ENCODE data around the gene CNIH2. TPM values are rescaled to one million over a fixed set of nuclear protein-coding genes. Genes with fewer than 3 reads are reported as not detected.
"Not testable (repeated sequence)": the region's sequence is repeated elsewhere in the genome, so short reads cannot be mapped to it uniquely, and the experiment has no call there.

The CNIH2 gene
- polyA plus RNA-seq, 3 donors from 2014 or later: not detected

DNA sequence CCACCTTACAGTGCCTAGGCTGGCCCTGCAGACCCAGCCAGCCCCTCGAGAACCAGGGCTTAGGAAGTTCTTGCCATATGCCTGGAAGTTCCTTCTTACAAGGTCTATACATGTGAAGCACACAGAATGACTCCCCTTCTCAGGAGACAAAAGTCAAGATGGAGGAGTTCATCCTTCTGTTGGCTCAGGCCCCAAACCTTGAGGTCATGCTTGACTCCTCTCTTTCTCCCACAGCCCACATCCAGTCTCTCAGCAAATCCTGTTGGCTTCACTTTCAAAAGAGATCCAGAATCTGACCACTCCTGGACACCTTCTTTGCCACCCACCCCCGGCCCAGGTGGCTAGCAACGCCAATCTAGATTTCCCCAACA, 40.6 kb downstream of the CNIH2 start:
- peaks cover 0 to 5% (median 2%) of the 10 kb centered on the region in 6 donors for H3K9me3 Mint-ChIP-seq

DNA sequence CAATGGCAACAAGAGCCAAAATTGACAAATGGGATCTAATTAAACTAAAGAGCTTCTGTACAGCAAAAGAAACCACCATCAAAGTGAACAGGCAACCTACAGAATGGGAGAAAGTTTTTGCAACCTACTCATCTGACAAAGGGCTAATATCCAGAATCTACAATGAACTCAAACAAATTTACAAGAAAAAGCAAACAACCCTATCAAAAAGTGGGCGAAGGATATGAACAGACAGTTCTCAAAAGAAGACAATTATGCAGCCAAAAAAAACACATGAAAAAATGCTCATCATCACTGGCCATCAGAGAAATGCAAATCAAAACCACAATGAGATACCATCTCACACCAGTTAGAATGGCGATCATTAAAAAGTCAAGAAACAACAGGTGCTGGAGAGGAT, 42.3 kb downstream of the CNIH2 start:
- Mint-ChIP-seq H3K27me3 (ENCODE audit: low read depth in 3 of 3) (peaks cover 10 to 14% (median 12%) of the 10 kb centered on the region in 3 donors), H3K27ac (peak overlapping the region in 3 of 6 donors; percentile 32 to 53 (median 42)), H3K4me3 (peak overlapping the region in 1 of 5 donors; percentile 2), H3K4me1 (peaks cover 5 to 22% of the 10 kb centered on the region in 2 donors)
- DNase-seq, H3K9me3 Mint-ChIP-seq, H3K36me3 Mint-ChIP-seq: not testable (repeated sequence)

More for the DNA sequence above, 40.6 kb downstream of the CNIH2 start:
- no peak for DNase-seq
- Mint-ChIP-seq H3K4me1 (peaks cover 5 to 27% of the 10 kb centered on the region in 2 donors), H3K36me3 (no peaks in the 10 kb centered on the region), H3K27ac (peak overlapping the region in 5 of 6 donors; percentile 7 to 84 (median 56)), H3K27me3 (ENCODE audit: low read depth in 3 of 3) (peaks cover 7 to 20% (median 12%) of the 10 kb centered on the region in 3 donors), H3K4me3 (peak overlapping the region in 1 of 5 donors; percentile 46)

GRCh38 chr11:66320748-66321147, 42.8 kb downstream of the CNIH2 start:
- H3K4me3 Mint-ChIP-seq, H3K9me3 Mint-ChIP-seq, DNase-seq, H3K36me3 Mint-ChIP-seq, H3K27ac Mint-ChIP-seq: not testable (repeated sequence)
- Mint-ChIP-seq H3K27me3 (ENCODE audit: low read depth in 3 of 3) (peaks cover 8 to 12% (median 11%) of the 10 kb centered on the region in 3 donors), H3K4me1 (peaks cover 5 to 21% of the 10 kb centered on the region in 2 donors)

GRCh38 chr11:66321606-66322005, 43.6 kb downstream of the CNIH2 start:
- H3K4me1 Mint-ChIP-seq: peaks cover 5 to 27% of the 10 kb centered on the region in 2 donors
- H3K4me3 Mint-ChIP-seq: no peak overlapping the region
- no peaks in the 10 kb centered on the region for H3K36me3 Mint-ChIP-seq
- peak overlapping the region in 1 of 6 donors; percentile 30 for H3K27ac Mint-ChIP-seq
- peaks cover 8 to 9% (median 9%) of the 10 kb centered on the region in 3 donors for H3K27me3 Mint-ChIP-seq (ENCODE audit: low read depth in 3 of 3)
- H3K9me3 Mint-ChIP-seq: peaks cover 0 to 5% (median 2%) of the 10 kb centered on the region in 6 donors
- DNase-seq: no peak

- peaks cover 5 to 10% (median 10%) of the 10 kb centered on the region in 3 donors for H3K27me3 Mint-ChIP-seq (ENCODE audit: low read depth in 3 of 3)
- H3K9me3 Mint-ChIP-seq: peaks cover 0 to 5% (median 2%) of the 10 kb centered on the region in 6 donors
- H3K4me1 Mint-ChIP-seq: peaks cover 9 to 29% of the 10 kb centered on the region in 2 donors
- H3K4me3 Mint-ChIP-seq: no peak overlapping the region
- no peak for DNase-seq
- peak overlapping the region in 1 of 6 donors; percentile 30 for H3K27ac Mint-ChIP-seq
- no peaks in the 10 kb centered on the region for H3K36me3 Mint-ChIP-seq
Measured at GRCh38 chr11:66322732-66323427, 44.9 kb downstream of the CNIH2 start.

DNA sequence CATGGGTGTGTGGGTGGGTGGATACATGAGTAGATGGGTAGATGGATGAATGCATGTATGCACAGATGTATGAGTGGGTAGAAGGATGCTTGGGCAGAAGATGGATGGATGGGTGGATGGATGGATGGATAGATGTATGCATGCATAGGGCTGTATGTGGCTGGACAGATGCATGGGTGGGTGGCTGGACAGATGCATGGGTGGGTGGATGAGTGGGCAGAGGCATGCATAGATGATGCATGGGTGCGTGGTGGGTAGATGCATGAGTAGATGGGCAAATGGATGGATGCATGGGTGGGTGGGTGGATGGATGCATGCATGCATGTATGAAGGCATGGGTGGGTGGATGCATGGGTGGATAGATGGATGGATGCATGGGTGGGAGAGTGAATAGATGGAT, 45.7 kb downstream of the CNIH2 start:
- H3K27me3 Mint-ChIP-seq (ENCODE audit: low read depth in 3 of 3): peaks cover 1 to 18% (median 12%) of the 10 kb centered on the region in 3 donors
- H3K36me3 Mint-ChIP-seq: no peaks in the 10 kb centered on the region
- H3K4me3 Mint-ChIP-seq: no peak overlapping the region
- peaks cover 0 to 5% (median 2%) of the 10 kb centered on the region in 6 donors for H3K9me3 Mint-ChIP-seq
- H3K27ac Mint-ChIP-seq: no peak overlapping the region
- peaks cover 17 to 29% of the 10 kb centered on the region in 2 donors for H3K4me1 Mint-ChIP-seq
- DNase-seq: no peak

DNA sequence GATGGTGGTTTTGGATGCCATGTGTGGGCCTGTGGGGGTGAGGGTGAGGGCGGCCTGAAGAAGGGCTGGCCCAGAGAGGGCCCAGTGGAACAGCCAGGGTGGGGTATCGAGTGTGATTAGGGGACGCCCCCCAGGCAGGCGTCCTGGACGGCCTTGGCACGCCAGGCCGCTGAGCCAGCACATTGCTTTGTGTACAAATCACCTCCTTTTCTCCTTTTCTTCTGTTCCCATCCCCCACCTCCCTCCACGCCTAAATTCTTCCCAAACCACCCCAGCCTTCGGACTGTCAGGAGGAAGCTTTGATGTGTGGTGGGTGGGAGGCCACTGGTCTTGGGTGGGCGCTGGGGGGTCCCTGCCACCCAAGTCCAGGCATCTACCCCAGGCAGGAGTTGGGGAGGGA, 46.7 kb downstream of the CNIH2 start:
- Mint-ChIP-seq H3K36me3 (no peaks in the 10 kb centered on the region), H3K4me1 (peaks cover 22 to 34% of the 10 kb centered on the region in 2 donors), H3K4me3 (no peak overlapping the region), H3K27me3 (ENCODE audit: low read depth in 3 of 3) (peaks cover 0 to 17% (median 6%) of the 10 kb centered on the region in 3 donors), H3K27ac (peak overlapping the region in 3 of 6 donors; percentile 12 to 21 (median 19)), H3K9me3 (peaks cover 0 to 5% (median 2%) of the 10 kb centered on the region in 6 donors)
- DNase-seq: no peak

DNA sequence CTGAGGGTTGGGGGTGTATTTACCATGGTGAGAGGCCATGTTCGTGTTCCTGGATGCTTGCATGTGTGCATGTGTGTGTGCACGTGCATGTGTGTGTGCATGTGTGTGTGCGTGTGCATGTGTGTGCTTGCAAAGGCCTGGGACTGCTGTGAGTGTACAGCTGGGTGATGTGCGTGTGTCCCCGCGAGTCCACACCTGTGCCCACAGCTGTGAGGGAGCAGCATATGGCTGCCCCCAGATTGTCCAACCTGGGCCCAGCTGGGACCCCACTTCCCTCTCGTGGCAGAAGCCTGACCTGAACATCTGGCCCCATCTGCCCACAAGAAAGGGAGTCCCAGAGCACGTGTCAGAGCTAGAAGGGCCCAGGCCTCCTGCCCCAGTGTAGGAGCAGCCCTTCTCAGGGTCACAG, 47.3 kb downstream of the CNIH2 start:
- Mint-ChIP-seq H3K27ac (peak overlapping the region in 2 of 6 donors; percentile 62 to 69), H3K9me3 (peaks cover 0 to 2% (median under 1%) of the 10 kb centered on the region in 6 donors), H3K4me1 (peaks cover 22 to 36% of the 10 kb centered on the region in 2 donors), H3K4me3 (no peak overlapping the region), H3K27me3 (ENCODE audit: low read depth in 3 of 3) (peaks cover 0 to 18% (median 6%) of the 10 kb centered on the region in 3 donors), H3K36me3 (no peaks in the 10 kb centered on the region)
- no peak for DNase-seq

GRCh38 chr11:66326261-66327111, 48.5 kb downstream of the CNIH2 start:
- H3K9me3 Mint-ChIP-seq: no peaks in the 10 kb centered on the region
- no peaks in the 10 kb centered on the region for H3K36me3 Mint-ChIP-seq
- H3K27ac Mint-ChIP-seq: peak overlapping the region in 3 of 6 donors; percentile 5 to 69 (median 34)
- peaks cover 22 to 39% of the 10 kb centered on the region in 2 donors for H3K4me1 Mint-ChIP-seq
- peaks cover 0 to 18% (median 6%) of the 10 kb centered on the region in 3 donors for H3K27me3 Mint-ChIP-seq (ENCODE audit: low read depth in 3 of 3)
- no peak overlapping the region for H3K4me3 Mint-ChIP-seq
- DNase-seq: no peak

GRCh38 chr11:66327171-66328030, 49.4 kb downstream of the CNIH2 start:
- Mint-ChIP-seq H3K9me3 (no peaks in the 10 kb centered on the region), H3K27me3 (ENCODE audit: low read depth in 3 of 3) (peaks cover 0 to 21% (median 6%) of the 10 kb centered on the region in 3 donors), H3K36me3 (no peaks in the 10 kb centered on the region), H3K4me1 (peaks cover 22 to 39% of the 10 kb centered on the region in 2 donors), H3K4me3 (peak overlapping the region; percentile 18 to 62 (median 58)), H3K27ac (peak overlapping the region; percentile 67 to 96 (median 83))
- no peak for DNase-seq

DNA sequence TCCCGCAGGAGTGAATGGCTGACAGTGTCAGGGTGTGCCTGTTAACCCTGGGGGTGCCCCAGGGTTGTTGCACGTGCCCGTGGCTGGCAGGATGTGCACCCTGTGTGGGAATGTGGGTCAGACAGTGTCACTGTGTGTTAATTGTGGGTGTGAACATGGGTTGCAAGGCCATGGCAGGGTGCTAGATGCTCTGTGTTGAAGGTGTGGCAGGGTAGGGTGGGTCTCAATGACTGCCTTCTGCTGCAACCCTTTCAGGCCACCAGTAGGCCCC, 50.0 kb downstream of the CNIH2 start:
- no peaks in the 10 kb centered on the region for H3K9me3 Mint-ChIP-seq
- H3K27me3 Mint-ChIP-seq (ENCODE audit: low read depth in 3 of 3): peaks cover 0 to 24% (median 6%) of the 10 kb centered on the region in 3 donors
- H3K4me1 Mint-ChIP-seq: peaks cover 22 to 39% of the 10 kb centered on the region in 2 donors
- H3K36me3 Mint-ChIP-seq: no peaks in the 10 kb centered on the region
- peak; percentile 87 to 89 (median 88) for DNase-seq
- peak overlapping the region; percentile 67 to 96 (median 83) for H3K27ac Mint-ChIP-seq
- H3K4me3 Mint-ChIP-seq: peak overlapping the region; percentile 23 to 71 (median 58)

DNA sequence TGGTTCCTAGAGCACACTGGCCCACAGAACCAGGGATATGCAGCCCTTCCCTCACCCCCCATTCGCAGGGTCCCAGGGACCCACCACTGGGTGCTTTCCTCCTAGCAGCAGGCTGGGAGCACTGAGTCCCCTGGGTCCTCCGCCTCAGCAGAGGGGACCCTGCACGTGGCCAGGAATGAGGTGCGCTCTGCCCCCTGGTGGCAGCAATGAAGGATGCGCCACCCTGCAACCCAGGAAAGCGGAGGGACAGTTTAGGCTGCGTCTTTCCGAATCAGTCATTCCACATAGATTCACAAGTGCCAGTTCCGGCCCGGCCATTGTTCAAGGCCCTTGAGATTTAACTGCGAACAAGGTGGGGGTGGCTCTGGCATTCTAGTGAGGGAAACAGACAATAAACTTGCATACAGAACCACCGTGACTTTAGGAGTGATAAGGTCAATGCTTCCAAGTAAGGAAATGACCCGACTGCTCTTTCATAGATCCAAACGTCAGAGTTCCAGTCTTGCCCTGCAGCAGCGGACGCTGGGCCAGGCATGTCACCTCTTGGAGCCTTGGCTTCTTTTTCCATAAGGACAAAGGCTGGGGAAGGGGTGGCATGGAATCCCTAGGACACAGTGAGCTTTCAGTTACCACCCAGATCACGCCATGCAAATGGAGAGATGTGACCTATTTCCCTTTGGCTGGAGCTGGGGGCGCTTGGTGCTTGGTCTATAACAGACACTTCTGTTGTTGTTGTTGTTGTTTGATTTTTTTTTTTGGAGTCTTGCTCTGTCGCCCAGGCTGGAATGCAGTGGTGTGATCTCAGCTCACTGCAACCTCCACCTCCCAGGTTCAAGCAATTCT, 50.5 kb downstream of the CNIH2 start:
- peak; percentile 76 to 81 (median 80) for DNase-seq
- Mint-ChIP-seq H3K4me1 (peaks cover 22 to 39% of the 10 kb centered on the region in 2 donors), H3K4me3 (peak overlapping the region; percentile 23 to 71 (median 58)), H3K9me3 (no peaks in the 10 kb centered on the region), H3K36me3 (no peaks in the 10 kb centered on the region), H3K27ac (peak overlapping the region; percentile 78 to 96 (median 83)), H3K27me3 (ENCODE audit: low read depth in 3 of 3) (peaks cover 0 to 24% (median 6%) of the 10 kb centered on the region in 3 donors)

Data from immature natural killer cell (primary cell).